Colonic mucosa (tissue), 4 donors: ENCODE results near the gene NFKBIL1. TPM values are rescaled to one million over a fixed set of nuclear protein-coding genes. Genes with fewer than 3 reads are reported as not detected.
"Not testable (repeated sequence)": the region's sequence is repeated elsewhere in the genome, so short reads cannot be mapped to it uniquely, and the experiment has no call there.

Experiments
- DNase-seq: peaks from one replicate; pipeline ENCODE4 v3.0.0-alpha.2; 2020
- H3K27ac ChIP-seq: fragments of 200-600 bp; one replicate; pipeline ENCODE4 v1.8.0; 2021
- H3K27me3 ChIP-seq: fragments of 200-600 bp; one replicate; pipeline ENCODE4 v1.8.0; 2021
- H3K36me3 ChIP-seq: fragments of 200-600 bp; one replicate; pipeline ENCODE4 v1.8.0; 2021
- H3K4me1 ChIP-seq: fragments of 200-600 bp; one replicate; pipeline ENCODE4 v1.8.0; 2021; ENCODE audit warnings: mild to moderate bottlenecking
- H3K4me3 ChIP-seq: fragments of 200-600 bp; one replicate; pipeline ENCODE4 v1.8.0; 2021
- H3K9ac ChIP-seq, 2 donors: one replicate each; pipeline ENCODE4 v1.7.0; 2013; ENCODE audit warnings: control low read depth in 2 of 2, low read depth in 2 of 2, low read length in 2 of 2
- H3K9me3 ChIP-seq: fragments of 200-600 bp; one replicate; pipeline ENCODE4 v1.8.0; 2021
- CTCF ChIP-seq: fragments of 200-600 bp; IDR thresholded peaks from one replicate; pipeline ENCODE4 v1.8.0; 2022; ENCODE audit warnings: antibody characterized with exemption, mild to moderate bottlenecking
- intact Hi-C: fragments of 100-400 bp; cut with DNase I; formaldehyde crosslinking; loops from one replicate; pipeline ENCODE4 v1.14.1; 2022
- total RNA-seq, 2 donors: library from RNA; stranded (reverse); fragmentation: NEBNext Ultra II Directional in 1 of 2; extraction: Animal tissue kit (Norgen Biotek cat#: 25700) in 1 of 2; gene quantifications; one replicate each; pipeline ENCODE4 v1.2.1, GENCODE V29; 2021
- donor health status: healthy.
- donor health status: DM: no; HTN: no; CAD: no.
- donor health status: DM: no; HTN: no; CAD: no.

NFKBIL1 gene
- total RNA-seq, 2 donors from 2014 or later, result 16.1 to 18.8 TPM

GRCh38 chr6:31544676-31545075 is 2.7 kb upstream of the NFKBIL1 start:
- Histone ChIP-seq H3K27ac (no peak overlapping the region), H3K9me3 (no peaks in the 10 kb centered on the region), H3K36me3 (no peaks in the 10 kb centered on the region), H3K4me3 (no peak overlapping the region), H3K4me1 (peaks cover 10% of the 10 kb centered on the region), H3K9ac (no peak overlapping the region), H3K27me3 (no peaks in the 10 kb centered on the region)
- DNase-seq, result no peak
- no peak for TF ChIP-seq CTCF
- intact Hi-C loops, result loop anchor here (10.0 kb wide), 1 partner anchor 50 kb away; the partner anchor contains the start of gene MICB

GRCh38 chr6:31545291-31545690 is 2.1 kb upstream of the NFKBIL1 start:
- no peak for DNase-seq
- intact Hi-C loops, result loop anchor here (10.0 kb wide), 1 partner anchor 50 kb away; the partner anchor contains the start of gene MICB
- Histone ChIP-seq H3K36me3 (no peaks in the 10 kb centered on the region), H3K27me3 (no peaks in the 10 kb centered on the region), H3K9me3 (no peaks in the 10 kb centered on the region), H3K4me1 (peaks cover 8% of the 10 kb centered on the region), H3K27ac (no peak overlapping the region), H3K4me3 (no peak overlapping the region), H3K9ac (no peak overlapping the region)
- no peak for TF ChIP-seq CTCF

- peak within 1 kb of the TSS; percentile 52 for H3K27ac ChIP-seq
- H3K4me3 ChIP-seq, result peak within 1 kb of the TSS; percentile 35
- DNase-seq, result peak; percentile 94
- H3K9me3 ChIP-seq, result no peaks in the 10 kb centered on the region
- TF ChIP-seq CTCF, result peak; percentile 92
- H3K27me3 ChIP-seq, result no peaks in the 10 kb centered on the region
- H3K36me3 ChIP-seq, result no peaks in the 10 kb centered on the region
- intact Hi-C loops, result loop anchor here (2.0 to 10.0 kb wide), 2 partner anchors 52 kb away; partner anchors contain the start of gene MICB
- H3K4me1 ChIP-seq, result peaks cover 8% of the 10 kb centered on the region
- peak within 1 kb of the TSS; percentile 58 to 76 for H3K9ac ChIP-seq
These were observed 960 bp upstream of the NFKBIL1 start, which contains the start of gene ATP6V1G2 for GRCh38 chr6:31546339-31546957. TSS of gene ATP6V1G2 (minus strand) at chr6:31546608. CDS start at chr6:31546559, 49 bp downstream.

- Histone ChIP-seq H3K27me3 (no peaks in the 10 kb centered on the region), H3K4me3 (peak overlapping the region; percentile 35), H3K9ac (peak overlapping the region; percentile 61 to 76), H3K9me3 (no peaks in the 10 kb centered on the region), H3K36me3 (no peaks in the 10 kb centered on the region), H3K27ac (peak overlapping the region; percentile 52), H3K4me1 (peaks cover 8% of the 10 kb centered on the region)
- DNase-seq, result no peak
- intact Hi-C loops, result loop anchor here (2.0 to 10.0 kb wide), 2 partner anchors 51 to 53 kb away; partner anchors contain the start of gene MICB
- TF ChIP-seq CTCF, result no peak
These were observed 527 bp downstream of the NFKBIL1 start for GRCh38 chr6:31547727-31548543.

DNA sequence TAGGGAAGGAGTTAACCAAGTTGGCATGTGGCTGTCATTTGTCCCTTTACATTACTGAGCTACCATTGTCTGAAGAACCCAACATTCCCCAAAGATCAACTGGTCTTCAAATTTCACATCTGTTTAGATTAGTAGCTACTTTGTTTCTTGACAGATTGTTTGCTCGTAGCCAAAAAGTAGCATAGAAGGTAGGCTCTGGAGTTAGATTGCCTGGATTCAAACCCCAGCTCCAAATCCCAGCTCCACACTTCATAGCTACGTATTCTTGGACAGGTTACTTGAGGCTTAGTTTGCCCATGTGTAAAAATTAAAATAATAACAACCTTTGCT is 1.1 kb downstream of the NFKBIL1 start:
- Histone ChIP-seq H3K9ac (no peak overlapping the region), H3K27me3 (no peaks in the 10 kb centered on the region), H3K27ac (no peak overlapping the region), H3K36me3 (no peaks in the 10 kb centered on the region), H3K4me3 (no peak overlapping the region), H3K4me1 (peaks cover 8% of the 10 kb centered on the region), H3K9me3 (no peaks in the 10 kb centered on the region)
- intact Hi-C loops, result loop anchor here (10.0 kb wide), 1 partner anchor 54 kb away; the partner anchor contains the start of gene MICB
- TF ChIP-seq CTCF, result no peak
- DNase-seq, result no peak

DNA sequence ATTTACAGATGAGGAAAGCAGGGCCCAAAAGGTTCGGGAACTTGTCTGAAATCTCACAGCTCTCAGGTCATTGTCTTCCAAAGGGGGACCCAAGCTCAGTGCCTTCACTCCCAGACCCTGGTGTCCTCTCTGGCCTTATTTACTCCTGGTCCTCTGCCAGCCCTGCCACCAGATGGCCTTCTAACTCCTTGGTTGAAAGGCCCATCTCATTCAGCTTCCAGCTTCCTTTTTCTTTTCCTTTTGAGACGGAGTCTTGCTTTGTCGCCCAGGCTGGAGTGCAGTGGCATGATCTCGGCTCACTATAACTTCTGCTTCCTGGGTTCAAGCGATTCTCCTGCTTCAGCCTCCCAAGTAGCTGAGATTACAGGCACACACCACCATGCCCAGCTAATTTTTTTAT is 4.0 kb downstream of the NFKBIL1 start:
- H3K4me1 ChIP-seq, intact Hi-C loops, H3K36me3 ChIP-seq: not testable (repeated sequence)

More for the DNA sequence above, 4.0 kb downstream of the NFKBIL1 start:
- not testable (repeated sequence) for H3K9ac ChIP-seq, H3K4me3 ChIP-seq, H3K27ac ChIP-seq, H3K9me3 ChIP-seq, H3K27me3 ChIP-seq
- DNase-seq, result peak; percentile 59
